HepG2 (cell line): Measurements from ENCODE around the gene DENND4B.

ENCODE experiments used
- EP300 ChIP-seq, 3 experiments: sonication (generic) in 1 of 3; formaldehyde crosslinking in 1 of 3; IDR thresholded peaks; 2 replicates each; pipeline versions ENCODE4 v1.5.1 to v1.6.1; 2011 to 2020; ENCODE audit warnings: low read depth in 2 of 3, low read length in 2 of 3, borderline replicate concordance in 1 of 3, improper control_type of control experiment in 1 of 3, mild to moderate bottlenecking in 1 of 3, missing genetic modification reagents in 1 of 3, moderate library complexity in 1 of 3
- MYC ChIP-seq: sonication (generic); formaldehyde crosslinking; IDR thresholded peaks from 2 replicates; pipeline ENCODE4 v1.9.0; 2021; ENCODE audit warnings: missing genetic modification reagents, borderline replicate concordance
- TEAD2 ChIP-seq: sonication (generic); formaldehyde crosslinking; IDR thresholded peaks from 2 replicates; pipeline ENCODE4 v1.9.0; 2021; ENCODE audit warnings: missing genetic modification reagents
- XRCC5 ChIP-seq: fragments of 200-400 bp; formaldehyde crosslinking; optimal IDR thresholded peaks from 2 replicates; pipeline ENCODE3; 2017; ENCODE audit warnings: mild to moderate bottlenecking, low read length
- ZNF33B ChIP-seq: sonication (generic); formaldehyde crosslinking; IDR thresholded peaks from 2 replicates; pipeline ENCODE4 v1.5.1; 2020; ENCODE audit warnings: mild to moderate bottlenecking, missing genetic modification reagents
- TF ChIP-seq, protein P1 (sequence below): IDR thresholded peaks from 2 replicates; pipeline ENCODE4 v1.6.1; 2016; ENCODE audit warnings: low read depth, control low read depth
- TF ChIP-seq, protein P2 (sequence below): sonication (generic); formaldehyde crosslinking; IDR thresholded peaks from 2 replicates; pipeline ENCODE4 v1.8.1; 2023; ENCODE audit warnings: missing genetic modification reagents, inconsistent platforms, borderline replicate concordance
- TF ChIP-seq, protein P3 (sequence below): sonication (generic); formaldehyde crosslinking; IDR thresholded peaks from 2 replicates; pipeline ENCODE4 v1.5.0; 2020; ENCODE audit warnings: mild to moderate bottlenecking, missing genetic modification reagents, moderate library complexity

DNA sequence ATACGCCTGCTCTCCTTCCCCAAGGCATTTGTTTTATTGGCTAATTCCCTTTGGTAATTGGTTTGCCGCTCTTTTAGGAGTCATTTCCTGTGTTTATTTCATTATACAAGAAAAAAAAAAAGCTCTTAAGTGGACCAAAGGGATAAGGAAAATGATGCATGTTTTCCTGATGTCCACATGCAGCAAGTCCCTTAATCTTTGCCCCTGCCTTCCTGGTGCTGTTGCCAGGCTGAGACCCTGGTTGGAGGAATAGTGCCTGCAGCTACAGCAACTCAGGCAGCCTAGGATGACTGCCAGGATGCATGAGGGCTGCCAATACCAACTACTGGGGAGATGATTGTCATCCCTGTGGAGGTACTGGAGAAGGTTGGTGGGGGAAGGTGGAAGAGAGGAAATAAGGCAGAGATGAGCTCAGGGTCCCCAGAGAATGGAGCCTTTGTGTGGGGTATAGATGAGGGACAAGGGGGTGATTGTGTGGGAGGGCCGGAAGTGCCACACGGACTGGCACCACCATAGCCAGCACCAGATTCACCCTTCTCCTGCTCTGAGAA is 17.7 kb downstream of the DENND4B start:
- TF ChIP-seq EP300 (IDR thresholded peaks at IDR 0.05; ENCODE audit: low read depth in 2 of 2, low read length in 2 of 2) (no peak), EP300 (CRISPR knock-in tag; IDR thresholded peaks at IDR 0.05; ENCODE audit: borderline replicate concordance) (no peak), TEAD2 (no peak), XRCC5 (no peak), ZNF33B (CRISPR knock-in tag) (no peak), MYC (CRISPR knock-in tag) (no peak)
- TF ChIP-seq, protein P1, sequence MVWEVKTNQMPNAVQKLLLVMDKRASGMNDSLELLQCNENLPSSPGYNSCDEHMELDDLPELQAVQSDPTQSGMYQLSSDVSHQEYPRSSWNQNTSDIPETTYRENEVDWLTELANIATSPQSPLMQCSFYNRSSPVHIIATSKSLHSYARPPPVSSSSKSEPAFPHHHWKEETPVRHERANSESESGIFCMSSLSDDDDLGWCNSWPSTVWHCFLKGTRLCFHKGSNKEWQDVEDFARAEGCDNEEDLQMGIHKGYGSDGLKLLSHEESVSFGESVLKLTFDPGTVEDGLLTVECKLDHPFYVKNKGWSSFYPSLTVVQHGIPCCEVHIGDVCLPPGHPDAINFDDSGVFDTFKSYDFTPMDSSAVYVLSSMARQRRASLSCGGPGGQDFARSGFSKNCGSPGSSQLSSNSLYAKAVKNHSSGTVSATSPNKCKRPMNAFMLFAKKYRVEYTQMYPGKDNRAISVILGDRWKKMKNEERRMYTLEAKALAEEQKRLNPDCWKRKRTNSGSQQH (CRISPR knock-in tag): no peak
- TF ChIP-seq, protein P2, sequence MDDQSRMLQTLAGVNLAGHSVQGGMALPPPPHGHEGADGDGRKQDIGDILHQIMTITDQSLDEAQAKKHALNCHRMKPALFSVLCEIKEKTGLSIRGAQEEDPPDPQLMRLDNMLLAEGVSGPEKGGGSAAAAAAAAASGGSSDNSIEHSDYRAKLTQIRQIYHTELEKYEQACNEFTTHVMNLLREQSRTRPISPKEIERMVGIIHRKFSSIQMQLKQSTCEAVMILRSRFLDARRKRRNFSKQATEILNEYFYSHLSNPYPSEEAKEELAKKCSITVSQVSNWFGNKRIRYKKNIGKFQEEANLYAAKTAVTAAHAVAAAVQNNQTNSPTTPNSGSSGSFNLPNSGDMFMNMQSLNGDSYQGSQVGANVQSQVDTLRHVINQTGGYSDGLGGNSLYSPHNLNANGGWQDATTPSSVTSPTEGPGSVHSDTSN: no peak
- TF ChIP-seq, protein P3, sequence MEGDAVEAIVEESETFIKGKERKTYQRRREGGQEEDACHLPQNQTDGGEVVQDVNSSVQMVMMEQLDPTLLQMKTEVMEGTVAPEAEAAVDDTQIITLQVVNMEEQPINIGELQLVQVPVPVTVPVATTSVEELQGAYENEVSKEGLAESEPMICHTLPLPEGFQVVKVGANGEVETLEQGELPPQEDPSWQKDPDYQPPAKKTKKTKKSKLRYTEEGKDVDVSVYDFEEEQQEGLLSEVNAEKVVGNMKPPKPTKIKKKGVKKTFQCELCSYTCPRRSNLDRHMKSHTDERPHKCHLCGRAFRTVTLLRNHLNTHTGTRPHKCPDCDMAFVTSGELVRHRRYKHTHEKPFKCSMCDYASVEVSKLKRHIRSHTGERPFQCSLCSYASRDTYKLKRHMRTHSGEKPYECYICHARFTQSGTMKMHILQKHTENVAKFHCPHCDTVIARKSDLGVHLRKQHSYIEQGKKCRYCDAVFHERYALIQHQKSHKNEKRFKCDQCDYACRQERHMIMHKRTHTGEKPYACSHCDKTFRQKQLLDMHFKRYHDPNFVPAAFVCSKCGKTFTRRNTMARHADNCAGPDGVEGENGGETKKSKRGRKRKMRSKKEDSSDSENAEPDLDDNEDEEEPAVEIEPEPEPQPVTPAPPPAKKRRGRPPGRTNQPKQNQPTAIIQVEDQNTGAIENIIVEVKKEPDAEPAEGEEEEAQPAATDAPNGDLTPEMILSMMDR (CRISPR knock-in tag): no peak
